ENCODE measurements around the gene SLC9A1.

DNA sequence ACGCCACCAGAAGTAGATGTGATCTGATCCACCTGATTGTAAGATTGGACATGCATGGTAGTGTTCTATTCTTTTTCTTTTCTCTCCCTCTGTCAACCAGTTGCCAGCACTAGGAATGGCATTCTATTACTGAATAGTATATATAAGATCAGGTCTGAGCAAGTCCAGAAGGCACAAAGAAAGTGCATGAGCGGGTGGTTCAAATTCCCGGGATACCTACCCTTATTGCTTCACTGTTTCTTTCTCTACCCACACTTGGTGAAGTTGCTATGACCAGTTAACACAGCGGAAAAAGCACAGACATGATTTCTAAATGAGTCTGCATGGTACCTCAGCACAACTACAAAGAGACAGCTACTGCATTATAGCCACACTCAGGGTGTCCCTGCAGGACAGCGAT lies 64.0 kb downstream of the SLC9A1 start:
- TF ChIP-seq, protein P1, sequence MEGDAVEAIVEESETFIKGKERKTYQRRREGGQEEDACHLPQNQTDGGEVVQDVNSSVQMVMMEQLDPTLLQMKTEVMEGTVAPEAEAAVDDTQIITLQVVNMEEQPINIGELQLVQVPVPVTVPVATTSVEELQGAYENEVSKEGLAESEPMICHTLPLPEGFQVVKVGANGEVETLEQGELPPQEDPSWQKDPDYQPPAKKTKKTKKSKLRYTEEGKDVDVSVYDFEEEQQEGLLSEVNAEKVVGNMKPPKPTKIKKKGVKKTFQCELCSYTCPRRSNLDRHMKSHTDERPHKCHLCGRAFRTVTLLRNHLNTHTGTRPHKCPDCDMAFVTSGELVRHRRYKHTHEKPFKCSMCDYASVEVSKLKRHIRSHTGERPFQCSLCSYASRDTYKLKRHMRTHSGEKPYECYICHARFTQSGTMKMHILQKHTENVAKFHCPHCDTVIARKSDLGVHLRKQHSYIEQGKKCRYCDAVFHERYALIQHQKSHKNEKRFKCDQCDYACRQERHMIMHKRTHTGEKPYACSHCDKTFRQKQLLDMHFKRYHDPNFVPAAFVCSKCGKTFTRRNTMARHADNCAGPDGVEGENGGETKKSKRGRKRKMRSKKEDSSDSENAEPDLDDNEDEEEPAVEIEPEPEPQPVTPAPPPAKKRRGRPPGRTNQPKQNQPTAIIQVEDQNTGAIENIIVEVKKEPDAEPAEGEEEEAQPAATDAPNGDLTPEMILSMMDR (IDR thresholded peaks at IDR 0.05) = no peak
- TF ChIP-seq EP300 (IDR thresholded peaks at IDR 0.05) = no peak
- TF ChIP-seq POLR2A (IDR thresholded peaks at IDR 0.05) = no peak
- no peak for TF ChIP-seq POLR2AphosphoS5 (IDR thresholded peaks at IDR 0.05)

Measured in upper lobe of left lung (tissue), 4 donors.